Loucy (cell line): ENCODE measurements around the gene TENT4A.

ENCODE experiments used
- H2AFZ ChIP-seq: fragments of 200-600 bp; sonication (generic); 2 replicates; pipeline ENCODE4 v1.6.0; 2016; ENCODE audit warnings: antibody characterized with exemption, mild to moderate bottlenecking, low read length, moderate library complexity
- H3F3A ChIP-seq: fragments of 200-600 bp; 2 replicates; pipeline ENCODE4 v1.6.0; 2016; ENCODE audit warnings: antibody characterized with exemption, low read depth, mild to moderate bottlenecking
- H3K27me3 ChIP-seq: fragments of 200-600 bp; sonication (generic); 2 replicates; pipeline ENCODE4 v1.6.1; 2014; ENCODE audit warnings: low read length, mild to moderate bottlenecking; ENCODE audit not compliant: insufficient read depth, poor library complexity, severe bottlenecking
- H3K36me3 ChIP-seq: fragments of 200-600 bp; sonication (generic); 2 replicates; pipeline ENCODE4 v1.6.1; 2016; ENCODE audit warnings: low read length; ENCODE audit not compliant: insufficient read depth
- H3K4me1 ChIP-seq: fragments of 200-600 bp; sonication (generic); 2 replicates; pipeline ENCODE4 v1.5.1; 2014; ENCODE audit warnings: low read length, mild to moderate bottlenecking; ENCODE audit not compliant: insufficient read depth, poor library complexity, severe bottlenecking
- H3K4me2 ChIP-seq: fragments of 200-600 bp; sonication (generic); 2 replicates; pipeline ENCODE4 v1.6.0; 2014; ENCODE audit warnings: antibody characterized with exemption, low read length, low read depth, mild to moderate bottlenecking; ENCODE audit not compliant: poor library complexity, severe bottlenecking
- H3K4me3 ChIP-seq: fragments of 200-600 bp; sonication (generic); 2 replicates; pipeline ENCODE4 v1.5.1; 2014; ENCODE audit warnings: low read length, mild to moderate bottlenecking, mixed read lengths; ENCODE audit not compliant: poor library complexity, severe bottlenecking
- H3K79me2 ChIP-seq: fragments of 200-600 bp; sonication (generic); 2 replicates; pipeline ENCODE4 v1.6.1; 2014; ENCODE audit warnings: low read length; ENCODE audit not compliant: insufficient read depth
- H3K9ac ChIP-seq: fragments of 200-600 bp; sonication (generic); 2 replicates; pipeline ENCODE4 v1.6.0; 2014; ENCODE audit warnings: mild to moderate bottlenecking, low read depth, low read length, moderate library complexity; ENCODE audit not compliant: poor library complexity, severe bottlenecking
- H3K9me2 ChIP-seq: fragments of 200-600 bp; sonication (generic); replicated peaks from 2 replicates; pipeline ENCODE4 v1.6.1; 2016; ENCODE audit warnings: low read depth, low read length, mixed read lengths
- H3K9me3 ChIP-seq: fragments of 200-600 bp; sonication (generic); 2 replicates; pipeline ENCODE4 v1.6.1; 2014; ENCODE audit warnings: mild to moderate bottlenecking, antibody characterized with exemption, low read length, low read depth; ENCODE audit not compliant: insufficient read depth
- H4K20me1 ChIP-seq: fragments of 200-600 bp; sonication (generic); 2 replicates; pipeline ENCODE4 v1.6.0; 2014; ENCODE audit warnings: antibody characterized with exemption, low read length, mild to moderate bottlenecking; ENCODE audit not compliant: insufficient read depth, poor library complexity, severe bottlenecking
- CTCF ChIP-seq: fragments of 200-600 bp; sonication (generic); conservative IDR thresholded peaks from 2 replicates; pipeline ENCODE4 v1.5.1; 2014; ENCODE audit warnings: mild to moderate bottlenecking, antibody characterized with exemption, low read length
- EZH2phosphoT487 ChIP-seq: fragments of 200-600 bp; IDR thresholded peaks from 2 replicates; pipeline ENCODE4 v1.6.1; 2018; ENCODE audit warnings: antibody characterized with exemption, mild to moderate bottlenecking, moderate library complexity, borderline replicate concordance

Gene TENT4A

GRCh38 chr5:6792911-6793471 is 79.8 kb downstream of the TENT4A start:
- Histone ChIP-seq H3K4me3 (no peak overlapping the region), H3F3A (no peaks in the 10 kb centered on the region), H3K4me1 (peaks cover 5% of the 10 kb centered on the region), H3K9me3 (no peaks in the 10 kb centered on the region), H3K36me3 (no peaks in the 10 kb centered on the region), H3K9ac (no peak overlapping the region), H3K27me3 (no peaks in the 10 kb centered on the region), H3K79me2 (no peaks in the 10 kb centered on the region), H4K20me1 (no peaks in the 10 kb centered on the region), H3K4me2 (peak overlapping the region; percentile 29), H3K9me2 (no peaks in the 10 kb centered on the region), H2AFZ (no peak overlapping the region)
- no peak for TF ChIP-seq CTCF
- TF ChIP-seq EZH2phosphoT487 = no peak

- H3K27me3 ChIP-seq = no peaks in the 10 kb centered on the region
- no peak overlapping the region for H3K4me2 ChIP-seq
- H3K9ac ChIP-seq = no peak overlapping the region
- no peaks in the 10 kb centered on the region for H4K20me1 ChIP-seq
- H3K4me3 ChIP-seq = no peak overlapping the region
- H3K79me2 ChIP-seq = no peaks in the 10 kb centered on the region
- no peaks in the 10 kb centered on the region for H3K9me2 ChIP-seq
- TF ChIP-seq EZH2phosphoT487 = no peak
- TF ChIP-seq CTCF = no peak
- H3K36me3 ChIP-seq = no peaks in the 10 kb centered on the region
- H3F3A ChIP-seq = no peaks in the 10 kb centered on the region
- no peak overlapping the region for H2AFZ ChIP-seq
- H3K4me1 ChIP-seq = no peaks in the 10 kb centered on the region
- H3K9me3 ChIP-seq = no peaks in the 10 kb centered on the region
Measured at GRCh38 chr5:6801236-6801635, 88.0 kb downstream of the TENT4A start.

GRCh38 chr5:6803981-6804550 is 90.8 kb downstream of the TENT4A start:
- H3K36me3 ChIP-seq = no peaks in the 10 kb centered on the region
- no peak overlapping the region for H3K9ac ChIP-seq
- H3K27me3 ChIP-seq = no peaks in the 10 kb centered on the region
- H3F3A ChIP-seq = no peaks in the 10 kb centered on the region
- no peak overlapping the region for H3K4me3 ChIP-seq
- H3K79me2 ChIP-seq = no peaks in the 10 kb centered on the region
- no peaks in the 10 kb centered on the region for H3K4me1 ChIP-seq
- H3K9me3 ChIP-seq = peaks cover 4% of the 10 kb centered on the region; the same call in 1 of the 2 replicates
- no peak overlapping the region for H2AFZ ChIP-seq
- H3K9me2 ChIP-seq = no peaks in the 10 kb centered on the region
- no peak for TF ChIP-seq EZH2phosphoT487
- no peak for TF ChIP-seq CTCF
- no peaks in the 10 kb centered on the region for H4K20me1 ChIP-seq
- H3K4me2 ChIP-seq = no peak overlapping the region
